T-helper 17 cell (primary cell): ENCODE data around the gene MYOM1. TPM values are rescaled to one million over a fixed set of nuclear protein-coding genes. Genes with fewer than 3 reads are reported as not detected.

Experiments used
- ATAC-seq: fragments of 150-1000 bp; cut with Tn5 transposase; 2 replicates; pipeline ENCODE4 v1.10.0; 2021; ENCODE audit warnings: mild to moderate bottlenecking, moderate library complexity
- DNase-seq, 3 donors: peaks; one replicate each; pipeline versions ENCODE4 v3.0.0 to v3.0.0-alpha.2; 2020 to 2021
- H3K9me3 ChIP-seq: one replicate; pipeline ENCODE4 v1.7.0; 2013; ENCODE audit warnings: low read length, mild to moderate bottlenecking; ENCODE audit not compliant: control insufficient read depth, poor library complexity, severe bottlenecking
- H3K27ac Mint-ChIP-seq: one replicate; pipeline ENCODE4 v1.8.0; 2022; ENCODE audit warnings: mild to moderate bottlenecking, moderate library complexity, mixed read lengths
- H3K27me3 Mint-ChIP-seq: one replicate; pipeline ENCODE4 v1.8.0; 2022; ENCODE audit warnings: mixed read lengths
- H3K36me3 Mint-ChIP-seq: one replicate; pipeline ENCODE4 v1.8.0; 2022; ENCODE audit warnings: low read depth, mixed read lengths
- H3K4me1 Mint-ChIP-seq: one replicate; pipeline ENCODE4 v1.8.0; 2022; ENCODE audit warnings: mild to moderate bottlenecking, mixed read lengths
- H3K4me3 Mint-ChIP-seq: one replicate; pipeline ENCODE4 v1.8.0; 2022; ENCODE audit warnings: mild to moderate bottlenecking, moderate library complexity, mixed read lengths
- total RNA-seq, 4 donors: library from RNA in 2 of 4; stranded (reverse) in 2 of 4; gene quantifications; one replicate each; pipeline ENCODE4 v1.2.3 and lab custom pipeline; 2022 to 2026

MYOM1 gene
- total RNA-seq, 2 donors from 2014 or later, result 0.92 to 3.2 TPM

DNA sequence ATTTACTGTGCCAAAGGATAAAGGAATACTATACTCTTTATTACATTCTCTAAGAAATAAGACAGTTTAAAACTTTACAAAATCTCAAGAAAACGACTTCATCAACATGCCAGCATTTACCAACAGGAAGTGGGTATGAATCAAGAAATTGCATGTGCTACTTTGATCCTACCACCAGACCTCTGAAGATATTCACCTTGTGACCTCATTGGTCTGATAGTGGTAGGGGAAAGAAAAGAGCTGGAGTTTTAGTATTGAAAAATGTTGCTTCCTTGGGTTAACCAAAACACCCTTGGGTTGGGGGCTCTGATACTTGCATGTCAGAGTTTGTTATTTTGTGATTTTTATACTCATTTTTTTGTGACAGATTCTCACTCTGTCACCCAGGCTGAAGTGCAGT, 122.7 kb downstream of the MYOM1 start:
- ATAC-seq, result peak; percentile 96
- H3K9me3 ChIP-seq, result no peaks in the 10 kb centered on the region
- H3K4me1 Mint-ChIP-seq, result peaks cover 11% of the 10 kb centered on the region
- DNase-seq, result no peak
- H3K4me3 Mint-ChIP-seq, result peak overlapping the region; percentile 19
- H3K36me3 Mint-ChIP-seq, result no peaks in the 10 kb centered on the region
- H3K27me3 Mint-ChIP-seq, result no peaks in the 10 kb centered on the region
- H3K27ac Mint-ChIP-seq, result peak overlapping the region; percentile 68

DNA sequence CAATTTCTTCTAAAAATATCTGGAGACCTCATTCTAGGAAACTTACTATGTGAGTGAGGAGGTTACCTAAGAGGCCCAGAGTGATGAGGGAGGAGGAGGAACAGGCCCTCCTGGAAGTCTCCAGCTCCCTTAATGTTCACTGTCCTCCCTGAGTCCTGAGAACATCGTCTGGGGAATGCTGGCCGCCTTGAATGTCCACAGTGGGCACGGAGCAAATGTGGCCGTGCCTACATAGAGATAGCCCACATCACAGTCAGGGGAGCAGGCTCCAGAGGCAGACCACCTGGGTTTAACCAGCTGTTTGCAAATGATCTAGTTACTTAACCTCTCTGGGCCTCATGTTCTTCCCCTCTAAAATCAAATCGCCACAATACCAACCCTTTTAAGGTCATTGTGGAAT, 123.8 kb downstream of the MYOM1 start:
- no peak for ATAC-seq
- no peaks in the 10 kb centered on the region for H3K9me3 ChIP-seq
- H3K4me1 Mint-ChIP-seq, result peaks cover 11% of the 10 kb centered on the region
- peak overlapping the region; percentile 72 for H3K27ac Mint-ChIP-seq
- H3K36me3 Mint-ChIP-seq, result no peaks in the 10 kb centered on the region
- no peaks in the 10 kb centered on the region for H3K27me3 Mint-ChIP-seq
- no peak overlapping the region for H3K4me3 Mint-ChIP-seq
- no peak for DNase-seq

GRCh38 chr18:3094338-3094684, 125.5 kb downstream of the MYOM1 start:
- H3K4me1 Mint-ChIP-seq, result peaks cover 11% of the 10 kb centered on the region
- no peaks in the 10 kb centered on the region for H3K27me3 Mint-ChIP-seq
- no peak overlapping the region for H3K27ac Mint-ChIP-seq
- no peaks in the 10 kb centered on the region for H3K9me3 ChIP-seq
- H3K4me3 Mint-ChIP-seq, result no peak overlapping the region
- ATAC-seq (no peak), DNase-seq (no peak)
- H3K36me3 Mint-ChIP-seq, result no peaks in the 10 kb centered on the region

- Mint-ChIP-seq H3K36me3 (no peaks in the 10 kb centered on the region), H3K4me1 (peaks cover 11% of the 10 kb centered on the region), H3K27me3 (no peaks in the 10 kb centered on the region), H3K4me3 (no peak overlapping the region), H3K27ac (no peak overlapping the region)
- no peaks in the 10 kb centered on the region for H3K9me3 ChIP-seq
- DNase-seq (no peak), ATAC-seq (no peak)
These were observed 126.0 kb downstream of the MYOM1 start for GRCh38 chr18:3093624-3094337.

DNA sequence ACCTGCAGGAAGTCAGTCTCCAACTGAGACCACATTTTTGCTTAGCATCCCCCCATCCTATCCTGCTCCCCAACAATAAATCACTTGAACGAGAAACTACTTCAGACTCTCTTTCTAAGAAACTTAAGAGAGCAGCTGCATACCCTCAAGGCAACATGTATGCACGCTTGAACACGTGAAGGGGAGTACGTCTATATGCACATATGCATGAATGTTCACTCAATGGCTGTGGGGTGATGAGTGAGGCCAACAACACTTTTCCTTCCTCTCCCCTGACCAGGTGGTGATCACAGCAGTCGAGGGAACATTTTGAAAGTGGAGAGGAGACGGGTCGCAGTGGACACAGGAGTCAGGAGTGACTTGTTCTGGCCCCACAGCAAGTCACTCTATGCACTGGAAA, 127.0 kb downstream of the MYOM1 start:
- Mint-ChIP-seq H3K36me3 (no peaks in the 10 kb centered on the region), H3K4me1 (peaks cover 14% of the 10 kb centered on the region), H3K4me3 (no peak overlapping the region), H3K27ac (no peak overlapping the region), H3K27me3 (no peaks in the 10 kb centered on the region)
- ATAC-seq (no peak), DNase-seq (no peak)
- H3K9me3 ChIP-seq, result no peaks in the 10 kb centered on the region

GRCh38 chr18:3089579-3089978, 130.2 kb downstream of the MYOM1 start:
- no peaks in the 10 kb centered on the region for H3K9me3 ChIP-seq
- H3K4me3 Mint-ChIP-seq, result no peak overlapping the region
- DNase-seq (no peak), ATAC-seq (no peak)
- H3K4me1 Mint-ChIP-seq, result peaks cover 6% of the 10 kb centered on the region
- H3K27me3 Mint-ChIP-seq, result no peaks in the 10 kb centered on the region
- no peak overlapping the region for H3K27ac Mint-ChIP-seq
- H3K36me3 Mint-ChIP-seq, result no peaks in the 10 kb centered on the region

DNA sequence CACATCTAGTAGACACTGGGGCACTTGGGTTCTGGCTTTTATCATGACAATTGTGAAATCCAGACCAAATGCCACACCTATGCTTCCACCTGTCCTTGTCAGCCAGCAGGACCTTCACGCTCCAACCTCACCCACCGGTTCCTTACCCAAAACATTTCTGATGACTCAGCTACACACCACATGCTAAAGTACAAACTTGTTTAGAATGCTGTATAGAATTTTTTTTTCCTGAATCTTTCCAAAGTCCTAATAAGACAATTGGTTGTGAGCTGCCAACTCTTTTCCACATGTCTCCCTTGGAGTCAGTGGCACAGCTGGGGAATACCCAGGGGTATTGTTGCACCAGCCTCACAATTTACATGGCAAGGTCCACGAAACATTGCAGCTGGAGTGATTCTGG, 131.3 kb downstream of the MYOM1 start:
- H3K36me3 Mint-ChIP-seq, result no peaks in the 10 kb centered on the region
- DNase-seq (no peak), ATAC-seq (no peak)
- peak overlapping the region; percentile 43 for H3K27ac Mint-ChIP-seq
- H3K4me3 Mint-ChIP-seq, result no peak overlapping the region
- peaks cover 6% of the 10 kb centered on the region for H3K4me1 Mint-ChIP-seq
- H3K9me3 ChIP-seq, result no peaks in the 10 kb centered on the region
- H3K27me3 Mint-ChIP-seq, result no peaks in the 10 kb centered on the region

DNA sequence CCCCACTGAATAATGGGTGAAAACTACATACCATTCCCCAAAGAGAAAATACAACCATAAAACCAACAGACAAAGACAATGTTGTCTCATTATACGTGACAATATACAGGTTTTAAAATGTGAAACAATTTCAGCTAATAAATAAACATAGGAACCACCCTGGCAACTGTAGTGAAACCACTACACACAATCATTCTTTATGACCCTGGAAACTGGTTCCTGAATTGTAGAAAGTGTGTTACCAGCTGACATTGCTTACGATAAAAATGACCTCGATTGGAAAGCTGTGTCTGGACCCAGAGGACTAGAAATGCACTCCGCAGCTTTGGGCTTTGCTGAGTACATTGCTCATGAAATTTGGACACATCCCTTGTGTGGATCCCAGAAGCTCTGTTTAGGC, 132.9 kb downstream of the MYOM1 start:
- peaks cover 6% of the 10 kb centered on the region for H3K4me1 Mint-ChIP-seq
- DNase-seq (no peak), ATAC-seq (no peak)
- H3K27me3 Mint-ChIP-seq, result no peaks in the 10 kb centered on the region
- no peaks in the 10 kb centered on the region for H3K36me3 Mint-ChIP-seq
- H3K27ac Mint-ChIP-seq, result no peak overlapping the region
- no peak overlapping the region for H3K4me3 Mint-ChIP-seq
- H3K9me3 ChIP-seq, result no peaks in the 10 kb centered on the region

GRCh38 chr18:3085612-3086011, 134.2 kb downstream of the MYOM1 start:
- no peak overlapping the region for H3K4me3 Mint-ChIP-seq
- no peaks in the 10 kb centered on the region for H3K27me3 Mint-ChIP-seq
- no peaks in the 10 kb centered on the region for H3K36me3 Mint-ChIP-seq
- peaks cover 6% of the 10 kb centered on the region for H3K4me1 Mint-ChIP-seq
- H3K9me3 ChIP-seq, result no peaks in the 10 kb centered on the region
- no peak overlapping the region for H3K27ac Mint-ChIP-seq
- DNase-seq (no peak), ATAC-seq (no peak)

- H3K27me3 Mint-ChIP-seq, result no peaks in the 10 kb centered on the region
- no peak overlapping the region for H3K4me3 Mint-ChIP-seq
- H3K9me3 ChIP-seq, result no peaks in the 10 kb centered on the region
- no peaks in the 10 kb centered on the region for H3K36me3 Mint-ChIP-seq
- no peak overlapping the region for H3K27ac Mint-ChIP-seq
- DNase-seq, result no peak
- ATAC-seq, result no peak
- peaks cover 6% of the 10 kb centered on the region for H3K4me1 Mint-ChIP-seq
These were observed 135.6 kb downstream of the MYOM1 start for GRCh38 chr18:3084206-3084605.

DNA sequence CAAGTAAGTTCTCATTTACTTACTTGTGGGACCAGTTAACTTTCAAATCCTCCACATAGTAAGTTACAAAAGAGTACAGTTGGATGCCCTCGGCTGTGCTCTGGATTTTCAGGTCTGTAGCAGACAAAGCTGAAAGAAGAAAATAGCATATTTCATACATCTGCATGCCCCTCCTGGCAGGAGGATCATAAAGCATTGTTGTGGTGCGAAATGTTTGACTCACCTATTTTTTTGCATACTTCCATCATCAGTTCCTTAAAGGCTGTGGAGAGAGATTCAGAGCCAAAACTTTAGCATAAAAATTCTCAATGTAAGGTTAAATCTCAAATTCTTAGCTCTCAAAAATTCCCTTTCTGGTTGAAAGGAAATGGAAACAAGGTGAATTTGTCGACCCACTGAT, 136.0 kb downstream of the MYOM1 start:
- no peaks in the 10 kb centered on the region for H3K9me3 ChIP-seq
- peaks cover 6% of the 10 kb centered on the region for H3K4me1 Mint-ChIP-seq
- H3K27ac Mint-ChIP-seq, result no peak overlapping the region
- H3K27me3 Mint-ChIP-seq, result no peaks in the 10 kb centered on the region
- no peak overlapping the region for H3K4me3 Mint-ChIP-seq
- H3K36me3 Mint-ChIP-seq, result no peaks in the 10 kb centered on the region
- no peak for ATAC-seq
- no peak for DNase-seq

DNA sequence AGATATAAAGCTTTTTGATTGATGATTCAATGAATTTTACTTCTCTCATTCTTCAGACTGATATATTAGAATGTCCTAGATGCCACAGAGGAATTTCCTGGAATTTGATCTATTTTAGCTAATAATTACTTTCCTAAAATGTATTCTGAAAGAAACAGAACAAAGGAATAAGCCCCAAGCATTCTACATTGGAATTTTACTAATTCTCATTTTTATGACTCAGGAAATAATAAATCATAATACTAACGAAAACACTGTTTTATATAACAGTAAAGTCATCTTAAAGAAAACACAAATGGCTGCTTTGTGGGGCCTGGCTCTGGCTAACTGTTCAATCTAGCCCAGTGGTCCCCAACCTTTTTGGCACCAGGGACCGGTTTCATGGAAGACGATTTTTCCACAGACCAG, 138.2 kb downstream of the MYOM1 start:
- Mint-ChIP-seq H3K27ac (no peak overlapping the region), H3K4me1 (peaks cover 2% of the 10 kb centered on the region), H3K36me3 (no peaks in the 10 kb centered on the region), H3K4me3 (no peak overlapping the region), H3K27me3 (no peaks in the 10 kb centered on the region)
- no peak for ATAC-seq
- no peaks in the 10 kb centered on the region for H3K9me3 ChIP-seq
- DNase-seq, result no peak

DNA sequence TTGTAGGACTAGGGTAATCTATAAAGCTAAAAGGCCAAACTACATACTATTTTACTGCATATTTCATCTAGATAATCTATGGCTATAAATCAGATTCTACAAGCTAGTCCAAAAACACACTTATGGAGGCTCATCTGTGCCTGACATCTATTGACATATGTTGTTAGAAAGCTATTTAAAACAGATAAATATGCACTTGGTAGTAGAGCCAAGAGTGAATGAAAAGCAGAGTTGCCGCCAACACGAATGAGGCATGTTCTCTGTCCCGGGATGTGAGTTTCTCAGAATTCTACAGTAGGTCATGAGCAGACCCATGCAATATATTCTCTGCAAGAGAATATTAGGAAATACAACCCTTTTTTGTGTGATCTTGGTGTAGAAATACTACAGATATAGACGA, 140.1 kb downstream of the MYOM1 start:
- Mint-ChIP-seq H3K27ac (no peak overlapping the region), H3K4me3 (no peak overlapping the region), H3K27me3 (no peaks in the 10 kb centered on the region), H3K4me1 (peaks cover 2% of the 10 kb centered on the region), H3K36me3 (no peaks in the 10 kb centered on the region)
- no peak for ATAC-seq
- DNase-seq, result no peak
- no peaks in the 10 kb centered on the region for H3K9me3 ChIP-seq

- no peak overlapping the region for H3K27ac Mint-ChIP-seq
- H3K36me3 Mint-ChIP-seq, result no peaks in the 10 kb centered on the region
- H3K27me3 Mint-ChIP-seq, result no peaks in the 10 kb centered on the region
- ATAC-seq (no peak), DNase-seq (no peak)
- H3K9me3 ChIP-seq, result no peaks in the 10 kb centered on the region
- no peak overlapping the region for H3K4me3 Mint-ChIP-seq
- peaks cover 6% of the 10 kb centered on the region for H3K4me1 Mint-ChIP-seq
These were observed 144.3 kb downstream of the MYOM1 start for GRCh38 chr18:3075491-3075890.
